ENCODE data around the gene GNL3.

GRCh38 chr3:52733256-52733891 lies 47.5 kb downstream of the GNL3 start:
- TF ChIP-seq CTCF (IDR thresholded peaks at IDR 0.05; ENCODE audit: low read depth, low read length, missing input control) (no peak), RAD21 (IDR thresholded peaks at IDR 0.05) (no peak), GABPA (IDR thresholded peaks at IDR 0.05 in 1 of 2, conservative IDR thresholded peaks at IDR 0.05 in 1 of 2) (no peak), REST (IDR thresholded peaks at IDR 0.05) (no peak)

All from liver (tissue), 3 donors.